GM03348 (cell line): ENCODE measurements around the gene FAM186B.

ENCODE experiments used
- DNase-seq: peaks from one replicate; pipeline ENCODE4 v3.0.0; 2012; ENCODE audit warnings: low spot score

Gene FAM186B

DNA sequence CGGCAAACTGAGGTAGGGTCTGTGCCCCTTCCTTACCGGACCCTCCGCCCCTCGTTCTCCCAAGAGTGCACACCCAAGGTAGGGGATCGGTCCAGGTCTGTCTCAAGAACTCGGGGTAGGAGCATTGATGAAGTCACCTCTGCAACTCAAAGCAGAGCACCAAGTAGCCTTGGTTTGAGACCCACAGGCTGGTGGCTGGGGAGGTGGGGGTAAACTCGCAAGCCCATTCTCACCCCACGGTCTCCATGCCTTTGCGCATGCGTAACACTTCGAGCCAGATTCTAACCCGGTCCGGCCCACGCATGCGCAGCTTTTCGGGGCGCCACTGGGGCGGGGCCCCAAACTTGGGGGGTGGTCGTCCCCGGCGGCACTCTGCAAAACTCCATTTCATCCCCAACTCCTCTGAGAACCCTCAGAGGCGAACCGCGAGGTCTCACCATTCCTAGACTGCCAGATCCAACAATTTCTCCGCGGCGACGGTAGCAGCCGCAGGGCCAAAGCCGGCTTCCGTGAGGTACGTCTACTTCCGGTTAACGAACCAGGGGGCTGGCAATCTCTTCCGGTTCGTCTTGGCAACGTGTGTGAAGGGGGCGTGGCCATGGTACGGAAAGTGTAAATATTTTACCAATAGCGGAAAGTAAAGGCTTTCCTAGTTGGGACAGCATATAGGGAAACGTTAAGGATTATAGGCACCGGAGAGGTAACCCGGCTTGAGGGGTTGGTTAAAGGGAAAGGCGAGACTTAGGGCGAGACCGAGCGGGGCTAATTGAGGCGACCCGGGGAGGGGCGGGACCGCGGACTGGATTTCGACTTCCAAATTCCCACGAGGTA is 37.6 kb downstream of the FAM186B start, which contains the start of gene MCRS1:
TSS of gene MCRS1 (minus strand) at position 532 of the 831 bp plus-strand sequence. CDS start 1,411 bp downstream, outside the sequence.
- peak; percentile 99 for DNase-seq

DNA sequence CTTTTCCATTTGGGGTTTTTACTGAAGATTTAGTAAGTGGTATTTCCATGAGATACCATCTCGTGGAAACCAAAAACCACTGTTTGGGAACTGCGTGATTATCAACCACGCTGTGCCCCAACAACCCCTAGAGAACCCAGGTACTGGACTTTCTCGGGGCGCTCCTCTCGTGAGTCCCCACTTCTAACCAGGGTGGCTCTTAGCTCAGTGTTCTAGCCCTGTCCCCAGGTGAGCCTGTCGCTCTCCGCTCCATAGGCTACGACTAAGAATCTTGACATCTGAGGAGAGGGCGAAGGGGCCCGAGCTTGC is 38.2 kb downstream of the FAM186B start:
- DNase-seq: no peak

- DNase-seq: no peak
Measured at GRCh38 chr12:49566361-49566760, 39.1 kb downstream of the FAM186B start.

GRCh38 chr12:49565406-49566265 is 39.8 kb downstream of the FAM186B start:
- no peak for DNase-seq

DNA sequence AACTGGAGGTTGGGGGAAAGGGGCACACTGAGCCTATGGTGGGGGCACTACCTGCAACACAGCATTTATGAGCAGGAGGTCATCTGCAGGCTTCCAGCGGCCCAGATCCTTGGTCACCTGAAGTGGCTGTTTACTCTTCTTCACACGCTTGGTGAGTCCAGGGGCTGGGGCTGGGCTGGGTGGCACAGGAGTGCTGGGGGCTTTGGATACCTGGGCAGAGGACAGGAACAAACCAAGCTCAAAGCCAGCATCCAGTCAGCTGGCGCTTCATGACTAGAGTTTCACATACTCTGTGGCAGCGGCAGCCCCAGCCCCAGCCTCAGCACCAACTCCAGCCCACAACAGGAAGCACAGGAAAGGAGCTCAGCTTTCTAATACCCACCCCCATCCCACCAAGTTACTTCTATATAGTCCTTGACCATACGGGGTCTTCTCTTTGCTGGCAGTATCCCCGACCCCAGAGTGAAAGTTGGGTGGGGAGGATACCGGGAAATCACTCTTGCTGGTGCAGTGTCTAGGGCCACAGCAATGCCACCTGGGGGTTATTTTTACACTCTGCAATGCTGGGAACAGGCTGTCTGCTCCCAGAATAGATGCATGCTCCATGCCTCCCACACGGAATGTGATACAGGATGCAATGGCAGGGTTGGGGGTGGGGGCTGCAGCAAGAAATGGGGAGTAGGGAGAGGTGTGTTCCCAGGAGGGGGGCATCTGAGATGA is 40.6 kb downstream of the FAM186B start:
- no peak for DNase-seq

DNA sequence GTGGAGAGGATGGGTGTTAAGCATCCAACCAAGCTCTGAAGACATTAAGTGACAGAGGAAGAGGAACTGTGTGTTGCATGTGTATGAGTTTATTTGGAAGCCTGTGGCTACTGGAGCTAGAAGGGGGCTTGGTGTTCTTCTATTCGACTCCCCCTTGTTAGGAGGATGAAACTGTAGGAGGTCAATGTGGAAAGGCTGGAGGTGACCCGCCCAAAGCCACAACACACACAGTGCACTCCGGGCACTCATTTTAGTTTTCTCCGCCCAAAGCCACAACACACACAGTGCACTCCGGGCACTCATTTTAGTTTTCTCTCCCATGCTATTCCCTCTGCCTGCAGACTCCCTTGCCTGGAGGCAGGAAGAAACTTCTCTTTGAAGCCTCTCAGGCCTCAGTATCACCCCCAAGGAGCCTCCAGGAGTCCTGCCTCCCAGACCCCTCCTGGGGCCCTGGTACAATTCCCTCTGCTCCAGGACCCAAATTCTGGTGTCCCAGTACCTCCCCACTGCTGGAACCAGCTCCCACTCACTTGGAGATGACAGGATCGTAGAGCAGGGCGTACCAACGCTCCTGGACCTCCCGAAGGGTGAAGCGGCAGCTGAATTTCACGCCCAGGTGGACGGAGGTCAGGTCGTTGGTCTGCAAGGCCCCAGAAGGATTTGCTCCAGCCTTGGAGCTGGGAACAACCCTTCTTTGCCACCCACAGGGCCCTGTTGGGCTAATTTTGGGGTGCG is 41.3 kb downstream of the FAM186B start:
- DNase-seq: no peak

- no peak for DNase-seq
Measured at GRCh38 chr12:49562831-49563230, 42.6 kb downstream of the FAM186B start.

DNA sequence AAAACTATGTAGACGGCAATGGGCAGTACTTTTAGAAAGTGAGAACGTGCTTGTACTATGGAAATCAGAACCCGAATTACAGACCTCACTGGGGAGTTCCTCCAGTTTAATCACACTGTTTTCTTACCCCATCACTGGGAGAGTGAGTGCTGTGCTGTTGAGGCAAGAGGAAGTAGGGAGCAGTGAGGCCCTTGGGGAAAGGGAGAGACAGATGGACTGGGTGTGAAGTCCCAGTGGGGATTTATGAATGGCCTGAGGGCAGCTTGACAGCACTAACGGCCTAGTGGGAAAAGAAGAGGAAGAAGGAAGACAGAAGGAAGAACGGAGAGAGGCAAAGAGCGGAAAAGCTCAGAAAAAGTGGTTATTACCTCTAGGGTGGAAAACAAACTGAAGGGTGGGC is 43.2 kb downstream of the FAM186B start:
- no peak for DNase-seq

DNA sequence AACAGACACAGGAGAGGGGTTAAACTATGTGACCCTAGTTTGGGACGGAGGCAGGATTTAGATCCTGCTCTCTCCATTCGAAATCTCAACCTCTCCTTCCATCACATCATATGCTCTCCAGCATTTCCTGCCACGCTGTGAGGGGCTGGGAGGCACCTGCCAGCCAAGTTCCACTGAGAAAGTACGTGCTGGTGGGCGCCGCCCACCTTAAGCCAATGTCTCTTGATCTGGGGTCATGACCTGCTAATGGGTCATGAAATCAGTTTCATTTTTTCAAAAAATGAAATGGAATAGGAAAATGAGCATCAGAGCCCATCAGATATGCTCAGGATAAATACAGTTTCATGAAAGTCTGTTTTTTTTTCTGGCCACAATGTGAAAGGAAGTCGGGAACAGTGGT is 44.7 kb downstream of the FAM186B start:
- no peak for DNase-seq

GRCh38 chr12:49559011-49559675 is 46.3 kb downstream of the FAM186B start:
- DNase-seq: no peak

DNA sequence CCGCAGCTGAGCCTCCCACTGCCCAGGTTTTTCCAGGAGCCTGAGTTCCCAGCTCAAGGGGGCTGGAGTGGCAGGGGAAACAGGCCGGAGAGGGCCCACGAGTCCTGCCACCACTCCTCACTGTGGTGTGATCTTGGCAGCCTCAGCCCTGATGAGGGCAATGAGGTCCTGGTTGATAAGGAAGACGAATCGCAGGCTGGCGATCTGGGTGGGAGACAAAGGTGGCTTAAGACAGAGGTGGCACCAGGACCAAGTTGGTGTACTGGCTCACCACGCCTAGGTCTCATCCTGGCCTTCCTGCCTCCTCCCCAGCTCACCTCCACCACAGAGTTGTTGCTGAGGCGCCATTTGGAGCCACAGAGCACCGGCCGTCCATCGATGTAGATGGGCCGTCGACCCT is 46.9 kb downstream of the FAM186B start:
- DNase-seq: no peak

DNA sequence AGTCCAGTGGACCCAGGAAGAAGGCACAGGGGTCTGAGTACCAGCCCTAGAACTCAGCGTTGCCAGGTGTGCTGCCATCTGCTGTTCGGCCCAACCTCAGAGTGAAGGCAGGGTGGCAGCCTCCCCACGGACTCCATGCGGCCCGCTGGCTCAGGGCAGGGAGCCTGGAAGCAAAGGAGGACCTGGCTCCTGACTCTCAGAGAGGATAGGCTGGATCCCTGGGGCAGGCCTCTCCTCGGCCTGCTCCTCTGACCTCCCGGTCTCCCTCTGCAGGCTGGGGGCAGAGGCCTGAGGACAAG is 47.6 kb downstream of the FAM186B start:
- no peak for DNase-seq

DNA sequence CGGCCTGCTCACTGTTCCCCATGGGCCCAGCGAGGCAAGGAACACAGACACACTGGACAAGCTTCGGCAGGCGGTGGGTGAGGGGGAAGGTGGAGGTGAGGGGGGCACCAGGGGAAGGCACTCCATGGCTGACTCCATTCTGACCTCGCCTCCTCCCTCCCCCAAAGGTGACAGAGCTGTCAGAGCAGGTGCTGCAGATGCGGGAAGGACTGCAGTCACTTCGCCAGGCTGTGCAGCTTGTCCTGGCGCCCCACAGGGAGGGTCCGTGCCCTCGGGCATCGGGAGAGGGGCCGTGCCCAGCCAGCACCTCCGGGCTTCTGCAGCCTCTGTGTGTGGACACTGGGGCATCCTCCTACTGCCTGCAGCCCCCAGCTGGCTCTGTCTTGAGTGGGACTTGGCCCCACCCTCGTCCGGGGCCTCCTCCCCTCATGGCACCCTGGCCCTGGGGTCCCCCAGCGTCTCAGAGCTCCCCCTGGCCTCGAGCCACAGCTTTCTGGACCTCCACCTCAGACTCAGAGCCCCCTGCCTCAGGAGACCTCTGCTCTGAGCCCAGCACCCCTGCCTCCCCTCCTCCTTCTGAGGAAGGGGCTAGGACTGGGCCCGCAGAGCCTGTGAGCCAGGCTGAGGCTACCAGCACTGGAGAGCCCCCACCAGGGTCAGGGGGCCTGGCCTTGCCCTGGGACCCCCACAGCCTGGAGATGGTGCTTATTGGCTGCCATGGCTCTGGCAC is 48.1 kb downstream of the FAM186B start:
- no peak for DNase-seq

DNA sequence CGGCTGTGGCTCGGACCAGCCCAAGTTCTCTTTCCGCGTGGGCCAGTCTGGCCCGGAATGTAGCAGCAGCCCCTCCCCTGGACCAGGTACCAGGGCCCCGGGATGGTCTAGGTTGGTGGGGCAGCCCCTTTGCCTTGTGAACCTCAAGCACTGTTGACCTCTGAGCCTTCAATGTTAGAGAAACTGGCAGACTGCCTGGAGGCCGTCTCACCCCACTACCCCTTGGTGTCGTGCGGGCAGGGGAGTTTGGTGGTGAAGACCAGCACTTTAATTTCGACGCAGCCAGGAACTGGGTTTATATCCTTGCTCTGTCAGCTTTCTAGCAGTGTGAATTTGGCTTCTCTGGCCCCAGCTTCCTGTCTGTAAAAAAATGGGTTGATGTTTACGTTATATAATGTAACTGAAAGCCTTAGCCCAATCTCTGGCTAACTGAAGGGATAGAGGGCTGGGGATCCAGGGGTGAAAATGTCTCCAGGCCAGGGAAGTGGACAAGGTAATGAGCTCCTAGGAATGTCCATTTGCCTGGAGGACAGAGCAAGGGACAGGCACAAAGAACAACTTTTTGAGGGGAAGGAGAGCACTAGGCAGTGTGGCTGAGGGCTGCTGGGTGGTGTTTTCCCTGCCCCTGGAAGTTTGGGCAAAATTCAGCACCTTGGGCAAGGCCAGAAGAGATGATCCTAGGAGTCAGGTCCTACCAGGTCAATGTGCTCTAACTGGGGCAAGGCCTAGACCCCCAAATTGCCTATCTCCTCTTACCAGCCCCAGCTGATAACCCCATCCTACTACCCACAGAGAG is 48.9 kb downstream of the FAM186B start:
- DNase-seq: no peak

- no peak for DNase-seq
Measured at GRCh38 chr12:49555631-49556390, 49.6 kb downstream of the FAM186B start.

DNA sequence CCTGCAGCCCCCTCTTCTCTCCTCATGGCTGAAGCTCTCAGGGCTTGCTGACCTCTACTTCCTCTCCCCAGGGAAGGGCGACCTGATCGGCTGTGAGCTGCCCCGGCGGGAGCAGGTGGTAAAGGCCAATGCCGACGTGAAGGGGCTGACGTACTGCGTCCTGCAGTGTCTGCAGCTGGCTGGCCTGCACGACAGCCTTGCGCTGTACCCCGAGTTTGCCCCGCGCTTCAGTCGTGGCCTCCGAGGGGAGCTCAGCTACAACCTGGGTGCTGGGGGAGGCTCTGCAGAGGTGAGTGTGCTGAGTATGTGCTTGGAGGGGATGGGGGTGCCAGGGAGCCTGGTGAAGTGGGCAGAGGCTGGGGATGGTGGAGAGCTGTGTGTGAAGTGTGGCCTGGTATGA is 51.2 kb downstream of the FAM186B start:
- DNase-seq: no peak

GRCh38 chr12:49553512-49554088 is 51.8 kb downstream of the FAM186B start:
- no peak for DNase-seq

DNA sequence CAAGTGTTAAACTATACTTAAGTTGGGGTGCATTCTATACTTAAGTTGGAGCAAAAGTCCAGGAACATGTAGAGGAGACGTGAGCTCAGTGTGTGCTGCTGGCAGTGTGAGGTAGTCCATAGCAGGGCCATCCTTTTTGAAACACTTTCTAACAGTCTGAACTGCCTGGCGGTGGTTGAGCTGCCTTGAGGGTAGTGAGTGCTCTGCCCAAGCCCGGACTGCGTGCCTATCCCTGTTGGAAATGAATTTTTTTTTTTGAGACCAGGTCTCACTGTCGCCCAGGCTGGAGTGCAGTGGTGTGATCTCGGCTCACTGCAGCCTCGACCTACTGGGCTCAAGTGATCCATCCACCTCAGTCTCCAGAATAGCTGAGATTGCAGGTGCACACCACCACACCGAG is 52.5 kb downstream of the FAM186B start:
- DNase-seq: no peak

DNA sequence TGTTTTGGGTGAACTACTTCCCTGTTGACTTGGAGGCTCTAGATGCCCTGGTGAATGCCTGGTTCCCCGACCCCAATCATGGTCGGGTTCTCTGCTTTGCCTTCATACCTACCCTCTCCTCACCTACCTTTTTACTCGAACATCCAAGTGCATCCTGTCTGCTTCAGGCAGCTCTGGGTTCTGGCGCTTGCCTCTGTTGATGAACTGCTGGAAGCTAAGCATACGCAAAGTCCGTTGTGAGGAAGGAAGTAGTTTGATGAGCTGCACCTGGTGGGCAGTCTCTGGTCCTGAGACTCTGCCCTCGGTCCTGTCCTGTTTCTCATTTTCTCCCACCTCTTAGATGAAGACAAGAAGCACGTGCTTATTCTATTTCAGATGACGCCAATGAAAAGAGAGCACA is 53.0 kb downstream of the FAM186B start:
- no peak for DNase-seq
